IPS DF 6.9 (cell line): ENCODE data around the gene EMC7.
A peak's percentile ranks its signal among the peaks of the same experiment; 100 is the strongest.
"Not testable (repeated sequence)": the region's sequence is repeated elsewhere in the genome, so short reads cannot be mapped to it uniquely, and the experiment has no call there.

Source experiments
- DNase-seq: peaks from one replicate; pipeline ENCODE4 v3.0.0-alpha.2; 2013; ENCODE audit warnings: low read depth, low spot score
- H3K27ac ChIP-seq: one replicate; pipeline ENCODE4 v1.5.1; 2013; ENCODE audit warnings: low read length, control low read depth
- H3K27me3 ChIP-seq: 2 replicates; pipeline ENCODE4 v1.6.1; 2013; ENCODE audit warnings: mild to moderate bottlenecking, low read length; ENCODE audit not compliant: control insufficient read depth, insufficient read depth
- H3K36me3 ChIP-seq: 2 replicates; pipeline ENCODE4 v1.6.1; 2013; ENCODE audit warnings: low read length; ENCODE audit not compliant: control insufficient read depth, insufficient read depth
- H3K4me1 ChIP-seq: 2 replicates; pipeline ENCODE4 v1.6.1; 2013; ENCODE audit warnings: low read length; ENCODE audit not compliant: control insufficient read depth, insufficient read depth
- H3K4me3 ChIP-seq: 2 replicates; pipeline ENCODE4 v1.5.1; 2013; ENCODE audit warnings: mild to moderate bottlenecking, low read length
- H3K9me3 ChIP-seq: 2 replicates; pipeline ENCODE4 v1.6.1; 2013; ENCODE audit warnings: low read length, inconsistent platforms; ENCODE audit not compliant: control insufficient read depth, insufficient read depth
- WGBS: extraction: QIAGEN DNeasy Blood & Tissue Kit; methylation state at CpG from one replicate; pipeline ENCODE4 v1.1.7; 2013; ENCODE audit warnings: mixed read lengths, missing lambda C conversion rate; ENCODE audit not compliant: insufficient read length, insufficient coverage; 5-methylcytosine and 5-hydroxymethylcytosine counted together

EMC7 gene

DNA sequence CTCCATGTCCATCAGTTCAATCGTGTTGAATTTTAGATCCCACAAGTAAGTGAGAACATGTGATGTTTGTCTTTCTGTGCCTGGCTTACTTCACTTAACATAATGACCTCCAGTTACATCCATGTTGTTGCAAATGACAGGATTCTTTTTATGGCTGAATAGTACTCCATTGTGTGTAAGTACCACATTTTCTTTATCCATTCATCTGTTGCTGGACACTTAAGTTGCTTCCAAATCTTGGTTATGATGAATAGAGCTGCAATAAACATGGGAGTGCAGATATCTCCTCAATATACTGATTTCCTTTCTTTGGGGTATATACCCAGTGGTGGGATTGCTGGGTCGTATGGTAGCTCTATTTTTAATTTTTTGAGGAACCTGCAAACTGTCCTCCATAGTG lies 18.8 kb upstream of the EMC7 start:
- not testable (repeated sequence) for H3K4me3 ChIP-seq, H3K27me3 ChIP-seq, H3K9me3 ChIP-seq, DNase-seq, H3K36me3 ChIP-seq, H3K27ac ChIP-seq, H3K4me1 ChIP-seq
- no CpG with 5 or more reads among the region's 2 CpGs for WGBS

DNA sequence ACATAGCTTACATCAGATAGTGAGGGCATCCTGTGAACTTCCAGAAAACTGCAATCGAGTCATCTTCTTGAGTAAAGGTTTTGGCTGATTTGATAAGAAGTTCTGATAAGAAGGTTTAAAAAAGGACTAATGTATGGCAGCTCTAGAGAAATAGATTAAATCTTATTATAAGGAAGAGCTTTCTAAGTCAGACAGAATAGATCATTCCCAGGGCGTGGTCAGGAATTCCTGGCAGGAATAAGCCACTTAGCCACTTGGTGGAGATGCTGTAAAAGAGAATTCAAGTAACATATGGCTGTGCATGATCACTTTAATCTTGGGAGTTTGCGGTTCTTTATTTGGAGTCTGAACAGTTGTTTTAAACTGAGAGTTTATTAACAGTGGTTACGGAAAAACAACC lies 17.6 kb upstream of the EMC7 start:
- no peak for DNase-seq
- no peaks in the 10 kb centered on the region for H3K9me3 ChIP-seq
- no CpG with 5 or more reads among the region's 4 CpGs for WGBS

DNA sequence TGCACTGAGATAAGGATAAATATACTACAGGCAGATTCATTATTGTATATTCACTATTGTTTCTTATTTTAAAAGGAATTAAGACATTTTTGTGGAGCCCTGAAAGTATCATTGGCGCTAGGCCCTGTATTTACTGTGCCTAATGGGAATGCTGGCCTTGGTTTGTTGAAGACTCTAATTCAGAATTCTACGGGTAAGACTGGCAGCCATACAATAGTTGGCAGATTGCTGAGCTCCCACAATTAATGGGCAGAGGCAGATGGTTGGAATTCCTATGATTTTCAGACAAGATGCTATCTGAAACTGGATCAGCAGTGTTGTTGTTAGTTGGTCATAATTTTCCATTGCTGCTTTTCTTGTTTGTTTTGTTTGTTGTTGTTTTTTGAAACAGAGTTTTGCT lies 15.0 kb upstream of the EMC7 start:
- WGBS, result no CpG with 5 or more reads among the region's 2 CpGs
- Histone ChIP-seq H3K27ac (no peak overlapping the region), H3K27me3 (no peaks in the 10 kb centered on the region), H3K4me1 (no peaks in the 10 kb centered on the region), H3K4me3 (no peak overlapping the region), H3K36me3 (no peaks in the 10 kb centered on the region), H3K9me3 (no peaks in the 10 kb centered on the region)
- DNase-seq, result no peak

More for the DNA sequence above, 17.6 kb upstream of the EMC7 start:
- H3K4me1 ChIP-seq, result no peaks in the 10 kb centered on the region
- H3K36me3 ChIP-seq, result no peaks in the 10 kb centered on the region
- no peak overlapping the region for H3K4me3 ChIP-seq
- no peaks in the 10 kb centered on the region for H3K27me3 ChIP-seq
- H3K27ac ChIP-seq, result no peak overlapping the region

DNA sequence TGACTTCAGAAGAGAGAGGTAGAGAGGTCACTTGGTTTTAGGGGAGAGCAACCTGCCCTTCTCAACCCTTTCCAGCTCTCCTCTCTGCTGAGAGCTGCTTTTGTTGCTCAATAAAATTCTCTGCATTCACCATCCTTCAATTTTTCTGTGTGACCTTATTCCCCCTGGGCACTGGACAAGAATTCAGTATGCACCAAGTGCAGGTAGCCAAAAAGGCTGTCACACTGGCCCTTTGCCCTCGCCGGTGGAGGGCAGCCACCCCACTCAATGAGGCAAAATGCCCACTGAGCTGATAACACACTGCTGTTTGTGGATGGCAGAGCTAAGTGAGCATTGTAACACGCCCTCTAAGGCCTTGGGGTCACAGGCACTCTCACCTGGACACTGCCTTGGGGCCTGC lies 13.1 kb upstream of the EMC7 start:
- H3K4me1 ChIP-seq, result no peaks in the 10 kb centered on the region
- no peak overlapping the region for H3K4me3 ChIP-seq
- no peaks in the 10 kb centered on the region for H3K9me3 ChIP-seq
- H3K27ac ChIP-seq, result no peak overlapping the region
- WGBS, result no CpG with 5 or more reads among the region's 3 CpGs
- no peaks in the 10 kb centered on the region for H3K36me3 ChIP-seq
- no peaks in the 10 kb centered on the region for H3K27me3 ChIP-seq
- DNase-seq, result no peak

- no peaks in the 10 kb centered on the region for H3K4me1 ChIP-seq
- H3K9me3 ChIP-seq, result no peaks in the 10 kb centered on the region
- no peak overlapping the region for H3K4me3 ChIP-seq
- WGBS, result no CpG with 5 or more reads among the region's 2 CpGs
- no peaks in the 10 kb centered on the region for H3K27me3 ChIP-seq
- H3K36me3 ChIP-seq, result no peaks in the 10 kb centered on the region
- no peak for DNase-seq
- no peak overlapping the region for H3K27ac ChIP-seq
Measured at GRCh38 chr15:34114215-34114614, 12.6 kb upstream of the EMC7 start.

DNA sequence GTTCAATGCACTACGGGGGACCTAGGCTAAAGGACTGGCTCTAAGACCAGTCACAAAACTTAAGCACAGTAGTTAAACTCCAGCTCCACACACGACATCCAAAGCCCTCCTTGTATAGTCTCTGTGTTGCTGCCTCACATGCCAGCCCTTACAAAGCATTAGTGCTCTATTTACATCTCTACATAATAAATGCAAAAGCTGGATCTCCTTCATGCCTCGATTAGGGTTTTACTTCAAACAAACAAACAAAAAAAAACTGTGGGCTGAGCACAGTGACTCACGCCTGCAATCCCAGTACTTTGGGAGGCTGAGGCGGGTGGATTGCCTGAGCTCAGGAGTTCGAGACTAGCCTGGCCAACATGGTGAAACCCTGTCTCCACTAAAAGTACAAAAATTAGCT lies 9.8 kb upstream of the EMC7 start:
- DNase-seq, result no peak
- Histone ChIP-seq H3K36me3 (no peaks in the 10 kb centered on the region), H3K27me3 (no peaks in the 10 kb centered on the region), H3K9me3 (no peaks in the 10 kb centered on the region), H3K4me1 (no peaks in the 10 kb centered on the region), H3K27ac (no peak overlapping the region), H3K4me3 (no peak overlapping the region)
- WGBS, result no CpG with 5 or more reads among the region's 6 CpGs

- Histone ChIP-seq H3K4me1 (no peaks in the 10 kb centered on the region), H3K9me3 (no peaks in the 10 kb centered on the region), H3K27me3 (no peaks in the 10 kb centered on the region), H3K27ac (no peak overlapping the region), H3K36me3 (no peaks in the 10 kb centered on the region), H3K4me3 (no peak overlapping the region)
- no CpG with 5 or more reads among the region's 5 CpGs for WGBS
- no peak for DNase-seq
Measured at GRCh38 chr15:34109797-34110663, 8.4 kb upstream of the EMC7 start.

- Histone ChIP-seq H3K9me3 (no peaks in the 10 kb centered on the region), H3K4me1 (no peaks in the 10 kb centered on the region), H3K27ac (no peak overlapping the region), H3K36me3 (no peaks in the 10 kb centered on the region), H3K27me3 (no peaks in the 10 kb centered on the region), H3K4me3 (no peak overlapping the region)
- DNase-seq, result no peak
- no CpG with 5 or more reads among the region's 2 CpGs for WGBS
Measured at GRCh38 chr15:34107315-34107714, 5.7 kb upstream of the EMC7 start.

DNA sequence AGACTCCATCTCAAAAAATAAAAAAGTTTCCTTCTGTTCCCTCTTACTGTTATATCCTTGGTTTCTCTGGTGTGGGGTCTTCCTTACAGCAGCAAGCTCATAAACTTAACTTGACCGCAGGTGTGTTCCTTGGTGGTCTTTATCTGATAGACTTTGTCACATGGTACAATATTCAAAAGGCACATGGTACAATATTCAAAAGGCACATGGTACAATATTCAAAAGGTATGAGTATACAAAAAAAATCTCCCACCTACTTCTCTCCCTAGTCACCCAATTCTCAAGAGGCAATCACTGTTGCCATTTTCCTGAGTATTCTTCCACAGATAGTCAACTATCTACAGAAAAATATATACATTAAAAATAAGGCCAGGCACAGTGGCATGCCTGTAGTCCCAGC lies 4.8 kb upstream of the EMC7 start:
- Histone ChIP-seq H3K4me3 (no peak overlapping the region), H3K27me3 (no peaks in the 10 kb centered on the region), H3K36me3 (no peaks in the 10 kb centered on the region), H3K4me1 (no peaks in the 10 kb centered on the region), H3K9me3 (no peaks in the 10 kb centered on the region), H3K27ac (no peak overlapping the region)
- no peak for DNase-seq
- WGBS, result no CpG with 5 or more reads among the region's 1 CpG

GRCh38 chr15:34102175-34102925 lies 688 bp upstream of the EMC7 start:
- Histone ChIP-seq H3K4me1 (no peaks in the 10 kb centered on the region), H3K9me3 (no peaks in the 10 kb centered on the region), H3K27ac (no peak overlapping the region), H3K27me3 (no peaks in the 10 kb centered on the region), H3K36me3 (no peaks in the 10 kb centered on the region), H3K4me3 (peak overlapping the region; percentile 59; the same call in 1 of the 2 replicates)
- WGBS, result no CpG with 5 or more reads among the region's 29 CpGs
- DNase-seq, result no peak
